ENCODE data around the gene SSTR3.

Gene SSTR3

GRCh38 chr22:37192204-37192603, 20.1 kb downstream of the SSTR3 start:
- Mint-ChIP-seq H3K27ac (no peak overlapping the region), H3K4me3 (no peak overlapping the region), H3K9me3 (no peaks in the 10 kb centered on the region), H3K27me3 (ENCODE audit: low read depth) (no peaks in the 10 kb centered on the region), H3K36me3 (ENCODE audit: low read depth) (peaks cover 6% of the 10 kb centered on the region), H3K4me1 (ENCODE audit: low read depth) (peaks cover 34% of the 10 kb centered on the region)

- Mint-ChIP-seq H3K4me1 (ENCODE audit: low read depth) (peaks cover 43% of the 10 kb centered on the region), H3K27me3 (ENCODE audit: low read depth) (no peaks in the 10 kb centered on the region), H3K27ac (no peak overlapping the region)
Observed at GRCh38 chr22:37190262-37190780, 22.0 kb downstream of the SSTR3 start.

GRCh38 chr22:37188901-37189466, 23.3 kb downstream of the SSTR3 start:
- no peaks in the 10 kb centered on the region for H3K9me3 Mint-ChIP-seq
- no peak overlapping the region for H3K4me3 Mint-ChIP-seq
- peaks cover 9% of the 10 kb centered on the region for H3K36me3 Mint-ChIP-seq (ENCODE audit: low read depth)
- H3K27me3 Mint-ChIP-seq (ENCODE audit: low read depth): no peaks in the 10 kb centered on the region
- no peak overlapping the region for H3K27ac Mint-ChIP-seq
- H3K4me1 Mint-ChIP-seq (ENCODE audit: low read depth): peaks cover 35% of the 10 kb centered on the region

More at GRCh38 chr22:37190262-37190780, 22.0 kb downstream of the SSTR3 start:
- Mint-ChIP-seq H3K9me3 (no peaks in the 10 kb centered on the region), H3K36me3 (ENCODE audit: low read depth) (peaks cover 9% of the 10 kb centered on the region), H3K4me3 (no peak overlapping the region)

GRCh38 chr22:37187891-37188761, 24.2 kb downstream of the SSTR3 start, which contains the start of gene C1QTNF6:
TSS of gene C1QTNF6 (minus strand) at chr22:37188247. CDS start at chr22:37188213, 34 bp downstream.
- no peaks in the 10 kb centered on the region for H3K9me3 Mint-ChIP-seq
- H3K4me1 Mint-ChIP-seq (ENCODE audit: low read depth): peaks cover 30% of the 10 kb centered on the region
- no peak within 1 kb of the TSS for H3K27ac Mint-ChIP-seq
- peaks cover 9% of the 10 kb centered on the region for H3K36me3 Mint-ChIP-seq (ENCODE audit: low read depth)
- H3K4me3 Mint-ChIP-seq: no peak within 1 kb of the TSS
- H3K27me3 Mint-ChIP-seq (ENCODE audit: low read depth): no peaks in the 10 kb centered on the region

GRCh38 chr22:37187552-37187890, 24.8 kb downstream of the SSTR3 start:
- no peak overlapping the region for H3K4me3 Mint-ChIP-seq

GRCh38 chr22:37186997-37187522, 25.2 kb downstream of the SSTR3 start:
- H3K36me3 Mint-ChIP-seq (ENCODE audit: low read depth): peaks cover 6% of the 10 kb centered on the region
- no peak overlapping the region for H3K4me3 Mint-ChIP-seq
- peaks cover 24% of the 10 kb centered on the region for H3K4me1 Mint-ChIP-seq (ENCODE audit: low read depth)
- H3K27me3 Mint-ChIP-seq (ENCODE audit: low read depth): no peaks in the 10 kb centered on the region
- H3K9me3 Mint-ChIP-seq: no peaks in the 10 kb centered on the region
- no peak overlapping the region for H3K27ac Mint-ChIP-seq

More at GRCh38 chr22:37187552-37187890, 24.8 kb downstream of the SSTR3 start:
- Mint-ChIP-seq H3K4me1 (ENCODE audit: low read depth) (peaks cover 24% of the 10 kb centered on the region), H3K27ac (no peak overlapping the region), H3K27me3 (ENCODE audit: low read depth) (no peaks in the 10 kb centered on the region), H3K36me3 (ENCODE audit: low read depth) (peaks cover 6% of the 10 kb centered on the region), H3K9me3 (no peaks in the 10 kb centered on the region)

- Mint-ChIP-seq H3K4me1 (ENCODE audit: low read depth) (peaks cover 24% of the 10 kb centered on the region), H3K9me3 (no peaks in the 10 kb centered on the region), H3K27me3 (ENCODE audit: low read depth) (no peaks in the 10 kb centered on the region), H3K36me3 (ENCODE audit: low read depth) (peaks cover 6% of the 10 kb centered on the region), H3K4me3 (peak overlapping the region; percentile 71), H3K27ac (peak overlapping the region; percentile 84)
Observed at GRCh38 chr22:37186228-37186996, 25.9 kb downstream of the SSTR3 start.

- no peaks in the 10 kb centered on the region for H3K9me3 Mint-ChIP-seq
- H3K4me3 Mint-ChIP-seq: no peak overlapping the region
- peaks cover 24% of the 10 kb centered on the region for H3K4me1 Mint-ChIP-seq (ENCODE audit: low read depth)
- peaks cover 6% of the 10 kb centered on the region for H3K36me3 Mint-ChIP-seq (ENCODE audit: low read depth)
- no peaks in the 10 kb centered on the region for H3K27me3 Mint-ChIP-seq (ENCODE audit: low read depth)
- H3K27ac Mint-ChIP-seq: no peak overlapping the region
Observed at GRCh38 chr22:37185646-37186227, 26.5 kb downstream of the SSTR3 start.

GRCh38 chr22:37184816-37185541, 27.3 kb downstream of the SSTR3 start:
- no peak overlapping the region for H3K27ac Mint-ChIP-seq
- no peaks in the 10 kb centered on the region for H3K9me3 Mint-ChIP-seq
- no peaks in the 10 kb centered on the region for H3K27me3 Mint-ChIP-seq (ENCODE audit: low read depth)
- peaks cover 3% of the 10 kb centered on the region for H3K36me3 Mint-ChIP-seq (ENCODE audit: low read depth)
- H3K4me1 Mint-ChIP-seq (ENCODE audit: low read depth): peaks cover 24% of the 10 kb centered on the region
- H3K4me3 Mint-ChIP-seq: no peak overlapping the region

GRCh38 chr22:37184380-37184755, 27.9 kb downstream of the SSTR3 start:
- Mint-ChIP-seq H3K9me3 (no peaks in the 10 kb centered on the region), H3K4me3 (no peak overlapping the region), H3K4me1 (ENCODE audit: low read depth) (peaks cover 22% of the 10 kb centered on the region), H3K27ac (no peak overlapping the region), H3K36me3 (ENCODE audit: low read depth) (peaks cover 3% of the 10 kb centered on the region), H3K27me3 (ENCODE audit: low read depth) (no peaks in the 10 kb centered on the region)

- Mint-ChIP-seq H3K36me3 (ENCODE audit: low read depth) (peaks cover 3% of the 10 kb centered on the region), H3K27me3 (ENCODE audit: low read depth) (no peaks in the 10 kb centered on the region), H3K4me1 (ENCODE audit: low read depth) (peaks cover 18% of the 10 kb centered on the region), H3K27ac (no peak overlapping the region), H3K9me3 (no peaks in the 10 kb centered on the region), H3K4me3 (no peak overlapping the region)
Observed at GRCh38 chr22:37183432-37184379, 28.6 kb downstream of the SSTR3 start.

GRCh38 chr22:37182949-37183245, 29.4 kb downstream of the SSTR3 start:
- Mint-ChIP-seq H3K27ac (no peak overlapping the region), H3K27me3 (ENCODE audit: low read depth) (peaks cover 3% of the 10 kb centered on the region), H3K4me3 (no peak overlapping the region), H3K4me1 (ENCODE audit: low read depth) (peaks cover 16% of the 10 kb centered on the region), H3K36me3 (ENCODE audit: low read depth) (peaks cover 3% of the 10 kb centered on the region), H3K9me3 (no peaks in the 10 kb centered on the region)
